Measurements from ENCODE around the gene PARS2.

- TF ChIP-seq CTCF (IDR thresholded peaks at IDR 0.05) (no peak), POLR2A (IDR thresholded peaks at IDR 0.05) (no peak)
These were observed 17.8 kb upstream of the PARS2 start for GRCh38 chr1:54782156-54782555.
